Endothelial cell of umbilical vein (primary cell): ENCODE measurements around the gene CASKIN1. TPM values are rescaled to one million over a fixed set of nuclear protein-coding genes. Genes with fewer than 3 reads are reported as not detected.
A peak's percentile ranks its signal among the peaks of the same experiment; 100 is the strongest.

Source experiments
- BruUV-seq: library from RNA; stranded (reverse); fragments of 400-500 nt; replicated peaks from 2 replicates; lab custom pipeline; 2021; lab: Mats Ljungman, UMichigan
- CTCF ChIA-PET: fragments of 300-600, 350-600 bp; sonication (Branson Sonifier 250); formaldehyde crosslinking; loops from one replicate; lab custom pipeline; 2021; ENCODE audit warnings: antibody characterized with exemption, inconsistent platforms; lab: Charles Lee
- POLR2A ChIA-PET: fragments of 300-600, 350-600 bp; sonication (Branson Sonifier 250); formaldehyde crosslinking; loops from one replicate; lab custom pipeline; 2021; ENCODE audit warnings: antibody characterized with exemption, inconsistent platforms; lab: Charles Lee
- DNase-seq: peaks from one replicate; pipeline ENCODE4 v3.0.0-alpha.2; 2011; ENCODE audit warnings: low read depth, low spot score
- FAIRE-seq: peaks from 2 replicates; lab custom pipeline; 2011; peaks lifted over from hg19 to GRCh38; lab: Jason Lieb, UNC
- H2AFZ ChIP-seq: 2 replicates; pipeline ENCODE4 v1.6.0; 2012; ENCODE audit warnings: low read depth, low read length, control low read depth, inconsistent platforms
- H3K27ac ChIP-seq: 2 replicates; pipeline ENCODE4 v1.5.1; 2011; ENCODE audit warnings: low read depth, mild to moderate bottlenecking, control low read depth, low read length, moderate library complexity; ENCODE audit not compliant: insufficient read depth
- H3K27me3 ChIP-seq, 2 experiments: 2 replicates each; pipeline versions ENCODE4 v1.6.0 to v1.6.1; 2011; ENCODE audit warnings: low read length in 2 of 2, mixed read lengths in 1 of 2; ENCODE audit not compliant: control insufficient read depth in 2 of 2, insufficient read depth in 2 of 2
- H3K36me3 ChIP-seq, 2 experiments: 2 replicates in 1 of 2; 3 replicates in 1 of 2; pipeline ENCODE4 v1.5.1; 2011; ENCODE audit warnings: low read length in 2 of 2, mild to moderate bottlenecking in 1 of 2, moderate library complexity in 1 of 2; ENCODE audit not compliant: control insufficient read depth in 2 of 2, insufficient read depth in 2 of 2; ENCODE audit errors: extremely low read depth in 1 of 2
- H3K4me1 ChIP-seq: 3 replicates; pipeline ENCODE4 v1.5.1; 2011; ENCODE audit warnings: mild to moderate bottlenecking, low read length; ENCODE audit not compliant: control insufficient read depth, insufficient read depth; ENCODE audit errors: extremely low read depth
- H3K4me2 ChIP-seq: 2 replicates; pipeline ENCODE4 v1.6.1; 2011; ENCODE audit warnings: low read length, control low read depth, mixed read lengths; ENCODE audit not compliant: insufficient read depth
- H3K4me3 ChIP-seq, 3 experiments: fragments of 200-600 bp in 1 of 3; sonication (generic), shearing (Covaris generic) in 1 of 3; replicated peaks in 1 of 3; 2 replicates each; pipeline ENCODE4 v1.5.1; 2011 to 2016; ENCODE audit warnings: control low read depth in 3 of 3, low read length in 3 of 3, mild to moderate bottlenecking in 2 of 3, inconsistent platforms in 1 of 3, low read depth in 1 of 3, moderate library complexity in 1 of 3; ENCODE audit not compliant: insufficient read depth in 1 of 3
- H3K79me2 ChIP-seq: 2 replicates; pipeline ENCODE4 v1.6.0; 2012; ENCODE audit warnings: low read length, inconsistent platforms; ENCODE audit not compliant: control insufficient read depth, insufficient read depth
- H3K9ac ChIP-seq: replicated peaks from 2 replicates; pipeline ENCODE3; 2011; ENCODE audit warnings: low read length, control low read depth; ENCODE audit not compliant: insufficient read depth; ENCODE audit errors: extremely low read depth
- H3K9me1 ChIP-seq: replicated peaks from 3 replicates; pipeline ENCODE4 v1.6.0; 2011; ENCODE audit warnings: mild to moderate bottlenecking, low read length; ENCODE audit not compliant: control insufficient read depth, insufficient read depth; ENCODE audit errors: extremely low read depth
- H3K9me3 ChIP-seq: replicated peaks from 2 replicates; pipeline ENCODE4 v1.5.1; 2012; ENCODE audit warnings: low read length, inconsistent platforms; ENCODE audit not compliant: control insufficient read depth, insufficient read depth
- H4K20me1 ChIP-seq: replicated peaks from 2 replicates; pipeline ENCODE3; 2011; ENCODE audit warnings: mild to moderate bottlenecking, low read length; ENCODE audit not compliant: control insufficient read depth, insufficient read depth; ENCODE audit errors: extremely low read depth
- CTCF ChIP-seq, 2 donors: IDR thresholded peaks; 1 replicate in 1 of 2; 2 replicates in 1 of 2; pipeline ENCODE4 v1.5.1; 2011; ENCODE audit warnings: low read length in 2 of 2, mild to moderate bottlenecking in 2 of 2, moderate library complexity in 2 of 2, control low read depth in 1 of 2, inconsistent platforms in 1 of 2, low read depth in 1 of 2; ENCODE audit not compliant: insufficient read depth in 1 of 2; ENCODE audit errors: extremely low read depth in 1 of 2
- EZH2 ChIP-seq: IDR thresholded peaks from 2 replicates; pipeline ENCODE4 v1.6.1; 2012; ENCODE audit warnings: borderline replicate concordance, low read depth, mild to moderate bottlenecking, moderate library complexity, low read length, inconsistent platforms; ENCODE audit not compliant: severe bottlenecking
- FOS ChIP-seq: IDR thresholded peaks from 2 replicates; pipeline ENCODE4 v1.6.1; 2011; ENCODE audit warnings: mild to moderate bottlenecking, low read length, moderate library complexity, borderline replicate concordance; ENCODE audit not compliant: insufficient read depth
- GATA2 ChIP-seq: IDR thresholded peaks from 2 replicates; pipeline ENCODE4 v1.7.0; 2011; ENCODE audit warnings: low read depth, mild to moderate bottlenecking, moderate library complexity, mixed read lengths, low read length; ENCODE audit not compliant: insufficient read length, insufficient read depth
- JUN ChIP-seq: IDR thresholded peaks from 2 replicates; pipeline ENCODE4 v1.6.1; 2011; ENCODE audit warnings: borderline replicate concordance, low read depth; ENCODE audit not compliant: insufficient read length, insufficient read depth
- MAX ChIP-seq: IDR thresholded peaks from 2 replicates; pipeline ENCODE4 v1.6.1; 2011; ENCODE audit not compliant: insufficient read depth, insufficient read length
- MYC ChIP-seq: IDR thresholded peaks from one replicate; pipeline ENCODE4 v1.6.1; 2011; ENCODE audit warnings: mild to moderate bottlenecking, low read depth, low read length
- POLR2A ChIP-seq: IDR thresholded peaks from 2 replicates; pipeline ENCODE4 v1.6.1; 2012; ENCODE audit warnings: low read depth, mild to moderate bottlenecking, control low read depth, low read length
- POLR2AphosphoS5 ChIP-seq: IDR thresholded peaks from 2 replicates; pipeline ENCODE4 v1.6.1; 2012; ENCODE audit warnings: low read depth, mild to moderate bottlenecking, control low read depth, low read length, moderate library complexity; ENCODE audit not compliant: insufficient read depth
- dilution Hi-C: fragments of 300-500 bp; cut with MboI; formaldehyde crosslinking; loops from one replicate; pipeline ENCODE4 v1.15.0; 2019; ENCODE audit warnings: low sequenced_read_pairs; ENCODE audit not compliant: extremely low pct_ligation_motif_present
- intact Hi-C: fragments of 100-400 bp; cut with micrococcal nuclease; formaldehyde crosslinking; loops from one replicate; pipeline ENCODE4 v1.10.0; 2022
- polyA plus RNA-seq, 4 experiments: library from polyadenylated mRNA; depleted of rRNA in 3 of 4; stranded (reverse) in 3 of 4; unstranded in 1 of 4; fragments of >200 nt; gene quantifications; 2 replicates each; pipeline versions ENCODE4 v1.2.1 to v1.2.3, GENCODE V29; 2011 to 2012; ENCODE audit warnings: missing spikeins in 1 of 4
- total RNA-seq: library from RNA; stranded (reverse); gene quantifications from 2 replicates; pipeline ENCODE4 v1.2.3, GENCODE V29; 2021

The CASKIN1 gene
- total and polyA plus RNA-seq, 2 donors (not counting 3 experiments of a cell fraction or from before 2014, with no cell fraction given), result 0.11 to 0.58 TPM

- Histone ChIP-seq H4K20me1 (no peaks in the 10 kb centered on the region), H3K27ac (no peak overlapping the region), H3K36me3 (peaks cover 16 to 40% of the 10 kb centered on the region in 2 experiments), H3K27me3 (no peaks in the 10 kb centered on the region), H3K9me1 (no peaks in the 10 kb centered on the region), H3K4me3 (no peak overlapping the region), H2AFZ (no peak overlapping the region), H3K79me2 (peaks cover 12% of the 10 kb centered on the region), H3K4me1 (no peaks in the 10 kb centered on the region), H3K9ac (no peak overlapping the region), H3K4me2 (no peak overlapping the region), H3K9me3 (no peaks in the 10 kb centered on the region)
- POLR2A ChIA-PET, result interaction anchor here (1.1 kb wide), 1 partner anchor 22 kb away, joined by 3 read pairs; the partner anchor contains the start of gene TRAF7
- CTCF ChIA-PET, result no interaction called here
- dilution Hi-C loops, result no loop called here
- intact Hi-C loops, result no loop called here
- FAIRE-seq (no peak), DNase-seq (no peak)
- TF ChIP-seq EZH2, result no peak
- TF ChIP-seq FOS, result no peak
- TF ChIP-seq JUN, result no peak
- TF ChIP-seq POLR2A, result no peak
- no peak for TF ChIP-seq MYC
- no peak for TF ChIP-seq GATA2
- TF ChIP-seq CTCF (IDR thresholded peaks at IDR 0.05; ENCODE audit: extremely low read depth in 1 of 2, insufficient read depth in 1 of 2, low read depth in 1 of 2, low read length in 2 of 2), result no peak
- no peak for TF ChIP-seq POLR2AphosphoS5
- no peak for TF ChIP-seq MAX
- TSS peak; percentile 54 for BruUV-seq
Measured at GRCh38 chr16:2177561-2177960, 18.8 kb downstream of the CASKIN1 start.
